ENCODE measurements around the gene CNDP1. TPM values are rescaled to one million over a fixed set of nuclear protein-coding genes. Genes with fewer than 3 reads are reported as not detected.

The CNDP1 gene
- total RNA-seq, 2 experiments from 2014 or later: not detected

DNA sequence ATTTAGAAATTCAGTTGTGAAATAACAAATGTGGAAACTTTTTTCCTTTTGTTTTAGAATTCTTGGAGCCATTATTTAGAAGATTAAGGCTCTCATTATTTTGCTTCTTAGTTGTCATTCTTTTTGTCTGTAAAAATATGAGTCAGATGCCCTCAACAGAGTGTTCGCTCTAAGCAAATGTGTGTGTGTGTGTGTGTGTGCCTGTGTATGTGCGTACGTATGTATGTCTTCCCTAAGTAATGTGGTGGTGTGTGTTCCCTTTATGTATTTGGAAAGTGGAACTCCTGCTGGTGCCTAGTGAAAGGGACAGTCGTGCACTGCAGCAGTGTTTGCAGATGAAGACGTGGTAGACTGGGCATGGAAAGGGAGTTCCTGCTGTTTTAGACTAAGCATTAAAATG is 90.9 kb downstream of the CNDP1 start:
- intact Hi-C loops (cut with micrococcal nuclease): no loop called here
- CTCF ChIA-PET: no interaction called here
- TF ChIP-seq, protein P1, sequence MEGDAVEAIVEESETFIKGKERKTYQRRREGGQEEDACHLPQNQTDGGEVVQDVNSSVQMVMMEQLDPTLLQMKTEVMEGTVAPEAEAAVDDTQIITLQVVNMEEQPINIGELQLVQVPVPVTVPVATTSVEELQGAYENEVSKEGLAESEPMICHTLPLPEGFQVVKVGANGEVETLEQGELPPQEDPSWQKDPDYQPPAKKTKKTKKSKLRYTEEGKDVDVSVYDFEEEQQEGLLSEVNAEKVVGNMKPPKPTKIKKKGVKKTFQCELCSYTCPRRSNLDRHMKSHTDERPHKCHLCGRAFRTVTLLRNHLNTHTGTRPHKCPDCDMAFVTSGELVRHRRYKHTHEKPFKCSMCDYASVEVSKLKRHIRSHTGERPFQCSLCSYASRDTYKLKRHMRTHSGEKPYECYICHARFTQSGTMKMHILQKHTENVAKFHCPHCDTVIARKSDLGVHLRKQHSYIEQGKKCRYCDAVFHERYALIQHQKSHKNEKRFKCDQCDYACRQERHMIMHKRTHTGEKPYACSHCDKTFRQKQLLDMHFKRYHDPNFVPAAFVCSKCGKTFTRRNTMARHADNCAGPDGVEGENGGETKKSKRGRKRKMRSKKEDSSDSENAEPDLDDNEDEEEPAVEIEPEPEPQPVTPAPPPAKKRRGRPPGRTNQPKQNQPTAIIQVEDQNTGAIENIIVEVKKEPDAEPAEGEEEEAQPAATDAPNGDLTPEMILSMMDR (IDR thresholded peaks at IDR 0.05): no peak
- POLR2A ChIA-PET: no interaction called here
- Mint-ChIP-seq H3K27me3 (no peaks in the 10 kb centered on the region), H3K9me3 (peaks cover 2% of the 10 kb centered on the region), H3K4me3 (no peak overlapping the region), H3K4me1 (ENCODE audit: low read depth) (peaks cover 2% of the 10 kb centered on the region), H3K27ac (no peak overlapping the region), H3K36me3 (ENCODE audit: low read depth) (no peaks in the 10 kb centered on the region)
- ATAC-seq: no peak
- DNase-seq: no peak

DNA sequence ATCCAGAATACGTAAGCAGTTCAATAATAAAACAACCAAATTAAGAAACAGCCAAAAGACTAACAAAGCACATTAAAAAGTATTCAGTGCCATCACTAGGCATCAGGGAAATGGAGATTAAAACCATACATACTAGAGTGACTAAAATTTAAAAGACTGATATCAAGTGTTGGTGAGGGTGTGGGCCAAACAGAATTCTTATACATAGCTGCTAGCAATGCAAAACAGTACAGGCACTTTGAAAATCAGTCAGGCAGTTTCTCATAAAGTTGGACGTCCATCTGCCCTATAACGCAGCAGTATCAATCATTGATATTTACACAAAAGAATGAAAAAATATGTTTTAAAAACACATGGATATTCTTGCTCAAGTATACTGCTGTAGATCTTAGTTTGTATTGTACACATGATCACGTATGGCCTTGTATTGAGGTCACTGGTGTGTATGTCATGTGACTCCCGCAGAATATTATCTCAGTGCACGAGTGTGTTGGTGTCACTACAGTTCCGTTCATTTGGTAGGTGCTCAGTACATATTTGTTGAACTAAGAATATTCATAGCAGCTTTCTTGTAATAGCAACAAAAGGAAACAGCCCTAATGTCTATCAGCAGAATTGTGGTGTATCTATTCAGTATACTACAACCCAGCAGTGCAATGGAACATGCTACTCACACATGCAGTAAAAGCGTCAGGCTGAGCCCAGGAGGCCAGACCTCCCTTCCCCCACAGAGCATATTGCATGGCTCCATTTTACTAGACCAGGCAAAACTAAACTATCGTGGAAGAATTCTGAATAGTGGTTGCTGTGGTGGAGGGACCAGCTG is 92.0 kb downstream of the CNDP1 start:
- no peaks in the 10 kb centered on the region for H3K27me3 Mint-ChIP-seq
- ChIA-PET CTCF (no interaction called here), POLR2A (no interaction called here)

DNA sequence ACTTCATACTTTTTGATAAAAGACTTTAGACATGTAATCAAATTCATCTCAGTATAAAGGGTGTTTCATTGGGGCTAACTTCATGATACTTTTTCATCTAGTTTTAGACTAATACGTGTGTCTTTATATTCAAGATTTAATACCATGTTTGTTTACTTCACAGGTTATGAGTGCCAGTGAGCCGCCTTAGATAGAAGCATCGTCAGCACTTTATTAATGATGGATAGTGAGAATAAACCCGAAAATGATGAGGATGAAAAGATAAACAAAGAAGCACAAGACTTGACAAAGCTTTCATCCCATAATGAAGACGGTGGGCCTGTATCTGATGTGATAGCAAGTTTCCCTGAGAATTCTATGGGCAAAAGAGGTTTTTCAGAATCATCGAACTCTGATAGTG is 96.5 kb downstream of the CNDP1 start:
- Mint-ChIP-seq H3K9me3 (peaks cover 2% of the 10 kb centered on the region), H3K27me3 (no peaks in the 10 kb centered on the region), H3K4me1 (ENCODE audit: low read depth) (peaks cover 37% of the 10 kb centered on the region), H3K27ac (peak overlapping the region; percentile 95), H3K36me3 (ENCODE audit: low read depth) (peaks cover 35% of the 10 kb centered on the region), H3K4me3 (peak overlapping the region; percentile 70)
- ATAC-seq (no peak), DNase-seq (no peak)
- ChIA-PET CTCF (no interaction called here), POLR2A (no interaction called here)
- intact Hi-C loops (cut with micrococcal nuclease): no loop called here
- TF ChIP-seq, protein P1 (IDR thresholded peaks at IDR 0.05): no peak

More for the DNA sequence above, 92.0 kb downstream of the CNDP1 start:
- Mint-ChIP-seq H3K27ac (no peak overlapping the region), H3K36me3 (ENCODE audit: low read depth) (no peaks in the 10 kb centered on the region), H3K4me1 (ENCODE audit: low read depth) (peaks cover 12% of the 10 kb centered on the region), H3K9me3 (peaks cover 2% of the 10 kb centered on the region), H3K4me3 (no peak overlapping the region)
- intact Hi-C loops (cut with micrococcal nuclease): no loop called here
- DNase-seq (no peak), ATAC-seq (no peak)
- TF ChIP-seq, protein P1 (IDR thresholded peaks at IDR 0.05): no peak

DNA sequence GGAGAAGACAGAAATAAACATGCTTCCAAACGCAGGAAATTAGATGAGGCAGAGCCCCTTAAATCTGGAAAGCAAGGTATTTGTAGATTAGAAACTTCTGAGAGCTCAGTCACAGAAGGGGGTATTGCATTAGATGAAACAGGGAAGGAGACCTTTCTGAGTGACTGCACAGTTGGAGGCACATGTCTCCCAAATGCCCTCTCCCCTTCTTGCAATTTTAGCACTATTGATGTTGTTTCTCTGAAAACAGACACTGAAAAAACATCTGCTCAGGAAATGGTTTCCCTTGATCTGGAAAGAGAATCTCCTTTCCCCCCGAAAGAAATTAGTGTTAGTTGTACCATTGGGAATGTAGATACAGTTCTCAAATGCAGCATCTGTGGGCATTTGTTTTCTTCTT is 96.9 kb downstream of the CNDP1 start:
- CTCF ChIA-PET: no interaction called here
- Mint-ChIP-seq H3K27ac (peak overlapping the region; percentile 95), H3K36me3 (ENCODE audit: low read depth) (peaks cover 35% of the 10 kb centered on the region), H3K27me3 (no peaks in the 10 kb centered on the region), H3K4me3 (peak overlapping the region; percentile 70), H3K4me1 (ENCODE audit: low read depth) (peaks cover 37% of the 10 kb centered on the region), H3K9me3 (peaks cover 2% of the 10 kb centered on the region)
- POLR2A ChIA-PET: no interaction called here
- DNase-seq (no peak), ATAC-seq (no peak)
- intact Hi-C loops (cut with micrococcal nuclease): no loop called here
- TF ChIP-seq, protein P1 (IDR thresholded peaks at IDR 0.05): no peak

DNA sequence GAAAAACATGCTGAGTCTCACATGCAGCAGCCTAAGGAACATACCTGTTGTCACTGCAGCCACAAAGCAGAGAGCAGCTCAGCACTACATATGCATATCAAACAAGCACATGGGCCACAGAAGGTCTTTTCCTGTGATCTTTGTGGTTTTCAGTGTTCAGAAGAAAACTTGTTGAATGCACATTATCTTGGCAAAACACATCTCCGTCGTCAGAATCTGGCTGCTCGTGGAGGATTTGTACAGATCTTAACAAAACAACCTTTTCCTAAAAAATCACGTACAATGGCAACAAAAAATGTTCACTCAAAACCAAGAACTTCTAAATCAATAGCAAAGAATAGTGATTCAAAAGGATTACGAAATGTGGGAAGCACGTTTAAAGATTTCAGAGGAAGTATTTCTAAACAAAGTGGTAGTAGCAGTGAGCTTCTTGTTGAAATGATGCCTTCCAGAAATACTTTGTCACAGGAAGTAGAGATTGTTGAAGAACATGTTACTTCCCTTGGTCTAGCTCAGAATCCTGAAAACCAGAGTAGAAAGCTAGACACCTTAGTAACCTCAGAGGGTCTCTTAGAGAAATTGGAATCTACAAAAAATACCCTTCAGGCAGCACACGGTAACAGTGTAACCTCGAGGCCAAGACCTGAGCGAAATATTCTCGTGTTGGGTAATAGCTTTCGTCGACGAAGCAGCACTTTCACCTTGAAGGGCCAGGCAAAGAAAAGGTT is 97.5 kb downstream of the CNDP1 start:
- POLR2A ChIA-PET: interaction anchor here (0.9 kb wide), 1 partner anchor 8 kb away, joined by 3 read pairs; no protein-coding TSS in a partner anchor
- H3K27me3 Mint-ChIP-seq: no peaks in the 10 kb centered on the region
- peak overlapping the region; percentile 70 for H3K4me3 Mint-ChIP-seq
- peaks cover 2% of the 10 kb centered on the region for H3K9me3 Mint-ChIP-seq
- intact Hi-C loops (cut with micrococcal nuclease): no loop called here
- TF ChIP-seq, protein P1 (IDR thresholded peaks at IDR 0.05): no peak
- peaks cover 35% of the 10 kb centered on the region for H3K36me3 Mint-ChIP-seq (ENCODE audit: low read depth)
- peaks cover 35% of the 10 kb centered on the region for H3K4me1 Mint-ChIP-seq (ENCODE audit: low read depth)
- DNase-seq (peak; percentile 32), ATAC-seq (peak; percentile 80)
- CTCF ChIA-PET: interaction anchor here (1.0 kb wide), 1 partner anchor 8 kb away, joined by 3 read pairs; no protein-coding TSS in a partner anchor
- H3K27ac Mint-ChIP-seq: peak overlapping the region; percentile 95
